Fibroblast of the aortic adventitia (primary cell): Measurements from ENCODE around the gene MKLN1. TPM values are rescaled to one million over a fixed set of nuclear protein-coding genes. Genes with fewer than 3 reads are reported as not detected.

ENCODE experiments used
- DNase-seq: peaks from one replicate; pipeline ENCODE4 v3.0.0-alpha.2; 2010; ENCODE audit warnings: low read depth
- H3K4me3 ChIP-seq: 2 replicates; pipeline ENCODE4 v1.5.1; 2011; ENCODE audit warnings: low read depth, mild to moderate bottlenecking, control low read depth, low read length, moderate library complexity
- CTCF ChIP-seq: IDR thresholded peaks from 2 replicates; pipeline ENCODE4 v1.5.1; 2011; ENCODE audit warnings: mild to moderate bottlenecking, low read length, control low read depth, inconsistent platforms; ENCODE audit not compliant: insufficient read depth
- total RNA-seq: library from RNA; depleted of rRNA; stranded (reverse); fragments of >200 nt; gene quantifications from 2 replicates; pipeline ENCODE4 v1.2.3, GENCODE V29; 2012; ENCODE audit warnings: low replicate concordance

Gene MKLN1
- total RNA-seq, 1 donor, result 71.9 TPM

DNA sequence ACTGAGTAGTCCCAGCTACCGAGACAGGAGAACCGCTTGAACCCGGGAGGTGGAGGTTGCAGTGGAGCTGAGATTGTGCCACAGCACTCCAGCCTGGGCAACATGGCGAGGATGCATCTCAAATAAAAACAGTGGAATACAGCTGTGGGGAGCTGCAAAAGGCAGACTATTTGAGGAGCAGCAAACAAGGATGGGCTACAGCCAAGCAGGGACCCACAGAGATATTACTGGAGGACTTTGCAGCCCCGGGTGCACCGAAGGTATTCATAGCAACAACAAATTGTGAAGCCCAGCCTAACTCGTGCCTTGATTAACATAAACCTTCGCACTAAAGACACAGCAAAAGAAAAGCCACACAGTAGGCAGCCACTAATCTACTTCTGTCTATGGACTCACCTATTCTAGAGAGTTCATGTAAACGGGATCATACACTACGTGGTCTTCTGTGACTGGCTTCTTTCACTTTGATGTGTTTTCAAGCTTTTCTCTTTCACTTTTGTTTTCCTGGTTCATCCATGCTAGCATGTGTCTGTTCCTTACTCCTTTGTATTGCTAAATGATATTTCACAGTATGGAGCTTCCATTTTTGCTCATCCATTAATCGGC lies 194.8 kb downstream of the MKLN1 start:
- H3K4me3 ChIP-seq, result no peak overlapping the region
- no peak for TF ChIP-seq CTCF
- no peak for DNase-seq

GRCh38 chr7:131524115-131524514 lies 196.4 kb downstream of the MKLN1 start:
- DNase-seq, result no peak
- no peak for TF ChIP-seq CTCF
- no peak overlapping the region for H3K4me3 ChIP-seq

DNA sequence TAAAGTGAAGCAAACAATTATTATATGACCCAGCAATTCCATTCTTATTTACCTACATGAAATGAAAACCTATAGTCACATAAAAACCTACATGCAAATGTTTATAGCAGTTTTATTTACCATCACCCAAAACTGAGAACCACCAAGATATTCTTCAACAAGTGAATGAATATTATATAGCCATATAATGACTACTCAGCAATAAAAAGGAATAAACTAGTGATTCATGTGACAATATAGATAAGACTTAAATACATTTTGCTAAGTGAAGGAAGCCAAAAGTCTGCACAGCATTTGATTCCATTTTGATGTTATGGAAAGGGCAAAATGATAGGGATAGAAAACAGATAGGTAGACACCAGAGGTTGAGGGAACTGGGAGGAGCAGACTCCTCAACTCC lies 197.0 kb downstream of the MKLN1 start:
- no peak overlapping the region for H3K4me3 ChIP-seq
- no peak for TF ChIP-seq CTCF
- no peak for DNase-seq

GRCh38 chr7:131525820-131526219 lies 198.1 kb downstream of the MKLN1 start:
- no peak for TF ChIP-seq CTCF
- H3K4me3 ChIP-seq, result no peak overlapping the region
- no peak for DNase-seq

DNA sequence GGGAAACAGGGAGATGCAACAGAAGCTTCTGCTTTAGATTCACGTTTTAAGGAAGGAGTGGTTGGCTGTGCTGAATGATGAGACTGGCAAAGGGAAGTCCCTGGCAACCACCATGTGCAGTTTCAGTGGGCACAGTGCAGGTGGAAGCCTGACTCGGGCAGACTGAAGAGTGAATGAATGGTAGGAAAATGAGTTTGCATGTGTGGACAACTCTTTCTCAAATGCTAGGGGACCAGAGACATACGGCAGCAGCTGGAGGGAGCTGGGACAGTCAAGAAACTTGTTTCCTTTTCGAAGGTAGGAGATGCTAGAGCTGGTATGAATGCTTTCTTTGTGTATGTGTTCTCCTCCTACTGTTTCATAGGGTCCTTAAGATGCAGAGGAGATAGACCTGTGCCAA lies 199.8 kb downstream of the MKLN1 start:
- TF ChIP-seq CTCF, result no peak
- DNase-seq, result no peak
- no peak overlapping the region for H3K4me3 ChIP-seq

GRCh38 chr7:131529179-131529578 lies 201.5 kb downstream of the MKLN1 start:
- TF ChIP-seq CTCF, result no peak
- H3K4me3 ChIP-seq, result no peak overlapping the region
- no peak for DNase-seq

- TF ChIP-seq CTCF, result no peak
- H3K4me3 ChIP-seq, result no peak overlapping the region
- no peak for DNase-seq
Measured at GRCh38 chr7:131529617-131530016, 201.9 kb downstream of the MKLN1 start.
